HFF-Myc (cell line): ENCODE data around the gene RHCG.

Experiments used
- DNase-seq: peaks from one replicate; pipeline ENCODE4 v3.0.0-alpha.2; 2011; ENCODE audit warnings: low read depth; ENCODE audit errors: extremely low read depth
- H3K4me3 ChIP-seq: replicated peaks from 2 replicates; pipeline ENCODE4 v1.5.1; 2011; ENCODE audit warnings: low read depth, mild to moderate bottlenecking, control low read depth, low read length
- CTCF ChIP-seq: IDR thresholded peaks from 2 replicates; pipeline ENCODE4 v1.5.1; 2012; ENCODE audit warnings: mild to moderate bottlenecking, low read depth, low read length, control low read depth; ENCODE audit errors: missing control alignments

RHCG gene

GRCh38 chr15:89429986-89430385 lies 66.4 kb downstream of the RHCG start:
- no peak for TF ChIP-seq CTCF
- H3K4me3 ChIP-seq = no peak overlapping the region
- DNase-seq = no peak

GRCh38 chr15:89429023-89429422 lies 67.4 kb downstream of the RHCG start:
- no peak for TF ChIP-seq CTCF
- H3K4me3 ChIP-seq = no peak overlapping the region
- no peak for DNase-seq

GRCh38 chr15:89428246-89428645 lies 68.1 kb downstream of the RHCG start:
- TF ChIP-seq CTCF = no peak
- H3K4me3 ChIP-seq = no peak overlapping the region
- DNase-seq = no peak

- TF ChIP-seq CTCF = no peak
- no peak overlapping the region for H3K4me3 ChIP-seq
- DNase-seq = no peak
These were observed 69.9 kb downstream of the RHCG start for GRCh38 chr15:89426500-89426899.

- H3K4me3 ChIP-seq = no peak overlapping the region
- TF ChIP-seq CTCF = no peak
- DNase-seq = no peak
These were observed 72.4 kb downstream of the RHCG start for GRCh38 chr15:89423981-89424380.
